HepG2 (cell line): ENCODE results near the gene SUSD3. TPM values are rescaled to one million over a fixed set of nuclear protein-coding genes. Genes with fewer than 3 reads are reported as not detected.

ENCODE experiments used
- CBX1 ChIP-seq: IDR thresholded peaks from one replicate; pipeline ENCODE4 v1.6.1; 2016; ENCODE audit warnings: antibody characterized with exemption, low read depth
- DMTF1 ChIP-seq: sonication (generic); formaldehyde crosslinking; IDR thresholded peaks from 2 replicates; pipeline ENCODE4 v1.4.0; 2020; ENCODE audit warnings: mild to moderate bottlenecking, missing genetic modification reagents
- JDP2 ChIP-seq: sonication (generic); formaldehyde crosslinking; IDR thresholded peaks from 2 replicates; pipeline ENCODE4 v1.8.1; 2022; ENCODE audit warnings: missing genetic modification reagents, borderline replicate concordance
- JUNB ChIP-seq: sonication (generic); formaldehyde crosslinking; IDR thresholded peaks from 2 replicates; pipeline ENCODE4 v1.8.0; 2022; ENCODE audit warnings: missing genetic modification reagents, mild to moderate bottlenecking, borderline replicate concordance
- NPAS2 ChIP-seq: sonication (generic); formaldehyde crosslinking; IDR thresholded peaks from 2 replicates; pipeline ENCODE4 v1.8.0; 2022; ENCODE audit warnings: mild to moderate bottlenecking, missing genetic modification reagents, borderline replicate concordance
- SATB2 ChIP-seq: sonication (generic); formaldehyde crosslinking; IDR thresholded peaks from 2 replicates; pipeline ENCODE4 v1.5.0; 2020; ENCODE audit warnings: missing genetic modification reagents
- SP1 ChIP-seq, 2 experiments: fragments of 450-650 bp in 1 of 2; sonication (generic) in 1 of 2; formaldehyde crosslinking in 1 of 2; IDR thresholded peaks; 2 replicates each; pipeline versions ENCODE4 v1.4.0 to v1.6.1; 2016 to 2020; ENCODE audit warnings: missing genetic modification reagents in 1 of 2
- ZBTB4 ChIP-seq: sonication (generic); formaldehyde crosslinking; IDR thresholded peaks from 2 replicates; pipeline ENCODE4 v1.4.0; 2020; ENCODE audit warnings: missing genetic modification reagents, mild to moderate bottlenecking, borderline replicate concordance
- ZNF335 ChIP-seq: sonication (generic); formaldehyde crosslinking; IDR thresholded peaks from 2 replicates; pipeline ENCODE4 v1.4.0; 2020; ENCODE audit warnings: missing genetic modification reagents
- ZNF569 ChIP-seq: sonication (generic); formaldehyde crosslinking; IDR thresholded peaks from 2 replicates; pipeline ENCODE4 v1.5.0; 2020; ENCODE audit warnings: mild to moderate bottlenecking, missing genetic modification reagents, moderate library complexity, borderline replicate concordance
- ZNF879 ChIP-seq: sonication (generic); formaldehyde crosslinking; IDR thresholded peaks from 2 replicates; pipeline ENCODE4 v1.8.1; 2023; ENCODE audit warnings: missing genetic modification reagents
- polyA plus RNA-seq, 8 experiments: library from polyadenylated mRNA; depleted of rRNA in 3 of 8; stranded (reverse) in 7 of 8; unstranded in 1 of 8; fragments of >200 nt; fragmentation: Illumina TruSeq in 4 of 8; extraction: Trizol in 4 of 8; gene quantifications; 2 replicates each; pipeline versions ENCODE4 v1.2.1 to v1.2.3, GENCODE V29; 2011 to 2016; ENCODE audit warnings: low read depth in 4 of 8, missing spikeins in 1 of 8, mixed read lengths in 1 of 8; ENCODE audit not compliant: insufficient read depth in 1 of 8
- total RNA-seq, 5 experiments: library from RNA; depleted of rRNA; stranded (reverse); fragments of >200 nt; fragmentation: Illumina TruSeq; extraction: Trizol; gene quantifications; 2 replicates each; pipeline ENCODE4 v1.2.3, GENCODE V29; 2016; ENCODE audit warnings: low read depth in 1 of 5
- TF ChIP-seq, protein P1 (sequence below): sonication (generic); formaldehyde crosslinking; IDR thresholded peaks from 2 replicates; pipeline ENCODE4 v1.4.0; 2020; ENCODE audit warnings: missing genetic modification reagents
- TF ChIP-seq, protein P2 (sequence below): sonication (generic); formaldehyde crosslinking; IDR thresholded peaks from 2 replicates; pipeline ENCODE4 v1.5.1; 2020; ENCODE audit warnings: mild to moderate bottlenecking, missing genetic modification reagents, moderate library complexity

Gene SUSD3
- total and polyA plus RNA-seq, 2 of the 13 experiments (the other 11 are each of a cell fraction or from before 2014, with no cell fraction given), result 7.0 to 9.1 TPM

- TF ChIP-seq, protein P1, sequence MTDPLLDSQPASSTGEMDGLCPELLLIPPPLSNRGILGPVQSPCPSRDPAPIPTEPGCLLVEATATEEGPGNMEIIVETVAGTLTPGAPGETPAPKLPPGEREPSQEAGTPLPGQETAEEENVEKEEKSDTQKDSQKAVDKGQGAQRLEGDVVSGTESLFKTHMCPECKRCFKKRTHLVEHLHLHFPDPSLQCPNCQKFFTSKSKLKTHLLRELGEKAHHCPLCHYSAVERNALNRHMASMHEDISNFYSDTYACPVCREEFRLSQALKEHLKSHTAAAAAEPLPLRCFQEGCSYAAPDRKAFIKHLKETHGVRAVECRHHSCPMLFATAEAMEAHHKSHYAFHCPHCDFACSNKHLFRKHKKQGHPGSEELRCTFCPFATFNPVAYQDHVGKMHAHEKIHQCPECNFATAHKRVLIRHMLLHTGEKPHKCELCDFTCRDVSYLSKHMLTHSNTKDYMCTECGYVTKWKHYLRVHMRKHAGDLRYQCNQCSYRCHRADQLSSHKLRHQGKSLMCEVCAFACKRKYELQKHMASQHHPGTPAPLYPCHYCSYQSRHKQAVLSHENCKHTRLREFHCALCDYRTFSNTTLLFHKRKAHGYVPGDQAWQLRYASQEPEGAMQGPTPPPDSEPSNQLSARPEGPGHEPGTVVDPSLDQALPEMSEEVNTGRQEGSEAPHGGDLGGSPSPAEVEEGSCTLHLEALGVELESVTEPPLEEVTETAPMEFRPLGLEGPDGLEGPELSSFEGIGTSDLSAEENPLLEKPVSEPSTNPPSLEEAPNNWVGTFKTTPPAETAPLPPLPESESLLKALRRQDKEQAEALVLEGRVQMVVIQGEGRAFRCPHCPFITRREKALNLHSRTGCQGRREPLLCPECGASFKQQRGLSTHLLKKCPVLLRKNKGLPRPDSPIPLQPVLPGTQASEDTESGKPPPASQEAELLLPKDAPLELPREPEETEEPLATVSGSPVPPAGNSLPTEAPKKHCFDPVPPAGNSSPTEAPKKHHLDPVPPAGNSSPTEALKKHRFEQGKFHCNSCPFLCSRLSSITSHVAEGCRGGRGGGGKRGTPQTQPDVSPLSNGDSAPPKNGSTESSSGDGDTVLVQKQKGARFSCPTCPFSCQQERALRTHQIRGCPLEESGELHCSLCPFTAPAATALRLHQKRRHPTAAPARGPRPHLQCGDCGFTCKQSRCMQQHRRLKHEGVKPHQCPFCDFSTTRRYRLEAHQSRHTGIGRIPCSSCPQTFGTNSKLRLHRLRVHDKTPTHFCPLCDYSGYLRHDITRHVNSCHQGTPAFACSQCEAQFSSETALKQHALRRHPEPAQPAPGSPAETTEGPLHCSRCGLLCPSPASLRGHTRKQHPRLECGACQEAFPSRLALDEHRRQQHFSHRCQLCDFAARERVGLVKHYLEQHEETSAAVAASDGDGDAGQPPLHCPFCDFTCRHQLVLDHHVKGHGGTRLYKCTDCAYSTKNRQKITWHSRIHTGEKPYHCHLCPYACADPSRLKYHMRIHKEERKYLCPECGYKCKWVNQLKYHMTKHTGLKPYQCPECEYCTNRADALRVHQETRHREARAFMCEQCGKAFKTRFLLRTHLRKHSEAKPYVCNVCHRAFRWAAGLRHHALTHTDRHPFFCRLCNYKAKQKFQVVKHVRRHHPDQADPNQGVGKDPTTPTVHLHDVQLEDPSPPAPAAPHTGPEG (CRISPR knock-in tag), result no peak
- TF ChIP-seq JDP2, result no peak
- TF ChIP-seq, protein P2, sequence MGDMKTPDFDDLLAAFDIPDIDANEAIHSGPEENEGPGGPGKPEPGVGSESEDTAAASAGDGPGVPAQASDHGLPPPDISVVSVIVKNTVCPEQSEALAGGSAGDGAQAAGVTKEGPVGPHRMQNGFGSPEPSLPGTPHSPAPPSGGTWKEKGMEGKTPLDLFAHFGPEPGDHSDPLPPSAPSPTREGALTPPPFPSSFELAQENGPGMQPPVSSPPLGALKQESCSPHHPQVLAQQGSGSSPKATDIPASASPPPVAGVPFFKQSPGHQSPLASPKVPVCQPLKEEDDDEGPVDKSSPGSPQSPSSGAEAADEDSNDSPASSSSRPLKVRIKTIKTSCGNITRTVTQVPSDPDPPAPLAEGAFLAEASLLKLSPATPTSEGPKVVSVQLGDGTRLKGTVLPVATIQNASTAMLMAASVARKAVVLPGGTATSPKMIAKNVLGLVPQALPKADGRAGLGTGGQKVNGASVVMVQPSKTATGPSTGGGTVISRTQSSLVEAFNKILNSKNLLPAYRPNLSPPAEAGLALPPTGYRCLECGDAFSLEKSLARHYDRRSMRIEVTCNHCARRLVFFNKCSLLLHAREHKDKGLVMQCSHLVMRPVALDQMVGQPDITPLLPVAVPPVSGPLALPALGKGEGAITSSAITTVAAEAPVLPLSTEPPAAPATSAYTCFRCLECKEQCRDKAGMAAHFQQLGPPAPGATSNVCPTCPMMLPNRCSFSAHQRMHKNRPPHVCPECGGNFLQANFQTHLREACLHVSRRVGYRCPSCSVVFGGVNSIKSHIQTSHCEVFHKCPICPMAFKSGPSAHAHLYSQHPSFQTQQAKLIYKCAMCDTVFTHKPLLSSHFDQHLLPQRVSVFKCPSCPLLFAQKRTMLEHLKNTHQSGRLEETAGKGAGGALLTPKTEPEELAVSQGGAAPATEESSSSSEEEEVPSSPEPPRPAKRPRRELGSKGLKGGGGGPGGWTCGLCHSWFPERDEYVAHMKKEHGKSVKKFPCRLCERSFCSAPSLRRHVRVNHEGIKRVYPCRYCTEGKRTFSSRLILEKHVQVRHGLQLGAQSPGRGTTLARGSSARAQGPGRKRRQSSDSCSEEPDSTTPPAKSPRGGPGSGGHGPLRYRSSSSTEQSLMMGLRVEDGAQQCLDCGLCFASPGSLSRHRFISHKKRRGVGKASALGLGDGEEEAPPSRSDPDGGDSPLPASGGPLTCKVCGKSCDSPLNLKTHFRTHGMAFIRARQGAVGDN, result peak; percentile 72
- TF ChIP-seq ZNF569 (CRISPR knock-in tag), result no peak
- TF ChIP-seq CBX1, result no peak
- no peak for TF ChIP-seq JUNB (CRISPR knock-in tag)
- TF ChIP-seq ZBTB4 (CRISPR knock-in tag), result no peak
- no peak for TF ChIP-seq SATB2 (CRISPR knock-in tag)
- TF ChIP-seq DMTF1, result no peak
- no peak for TF ChIP-seq NPAS2 (CRISPR knock-in tag)
- no peak for TF ChIP-seq SP1 (IDR thresholded peaks at IDR 0.05)
- peak; percentile 75 for TF ChIP-seq SP1 (CRISPR knock-in tag; IDR thresholded peaks at IDR 0.05)
- TF ChIP-seq ZNF879 (CRISPR knock-in tag), result no peak
- TF ChIP-seq ZNF335 (CRISPR knock-in tag), result no peak
These were observed at the start of gene SUSD3 (continued) for GRCh38 chr9:93058355-93059010.
